Lower lobe of right lung (tissue), 2 donors: ENCODE data around the gene GSTA5. TPM values are rescaled to one million over a fixed set of nuclear protein-coding genes. Genes with fewer than 3 reads are reported as not detected.
"Not testable (repeated sequence)": the region's sequence is repeated elsewhere in the genome, so short reads cannot be mapped to it uniquely, and the experiment has no call there.

Experiments
- ATAC-seq, 2 donors: fragments of 200-7000 bp; cut with Tn5 transposase; one replicate each; pipeline ENCODE4 v1.9.1; 2020 to 2022; ENCODE audit warnings: mild to moderate bottlenecking in 2 of 2, moderate library complexity in 2 of 2
- DNase-seq: peaks from one replicate; pipeline ENCODE4 v3.0.0-alpha.2; 2020
- H3K27ac ChIP-seq: fragments of 200-600 bp; one replicate; pipeline ENCODE4 v1.8.0; 2022
- H3K27me3 ChIP-seq: fragments of 200-600 bp; one replicate; pipeline ENCODE4 v1.8.0; 2022; ENCODE audit warnings: low read depth
- H3K36me3 ChIP-seq: fragments of 200-600 bp; one replicate; pipeline ENCODE4 v1.8.0; 2022; ENCODE audit warnings: mild to moderate bottlenecking
- H3K4me1 ChIP-seq: fragments of 200-600 bp; one replicate; pipeline ENCODE4 v1.8.0; 2022
- H3K4me3 ChIP-seq: fragments of 200-600 bp; one replicate; pipeline ENCODE4 v1.8.0; 2022; ENCODE audit warnings: mild to moderate bottlenecking
- H3K9me3 ChIP-seq: fragments of 200-600 bp; one replicate; pipeline ENCODE4 v1.8.0; 2022
- intact Hi-C: fragments of 100-400 bp; cut with DNase I; formaldehyde crosslinking; loops from one replicate; pipeline ENCODE4 v1.11.0; 2022
- total RNA-seq: library from RNA; stranded (reverse); fragmentation: NEBNext Ultra II Directional; extraction: Animal tissue kit (Norgen Biotek cat#: 25700); gene quantifications from one replicate; pipeline ENCODE4 v1.2.1, GENCODE V29; 2021
- TF ChIP-seq, protein P1 (sequence below): fragments of 200-600 bp; IDR thresholded peaks from one replicate; pipeline ENCODE4 v1.8.0; 2022; ENCODE audit warnings: antibody characterized with exemption, mild to moderate bottlenecking
- donor health status: DM: no; HTN: yes; CAD: no; lungs with severe emphysema.

The GSTA5 gene
- total RNA-seq, 1 donor from 2014 or later = not detected

GRCh38 chr6:52877786-52878185, 37.2 kb upstream of the GSTA5 start:
- Histone ChIP-seq H3K4me3 (no peak overlapping the region), H3K4me1 (peaks cover 6% of the 10 kb centered on the region), H3K36me3 (no peaks in the 10 kb centered on the region), H3K9me3 (no peaks in the 10 kb centered on the region), H3K27me3 (no peaks in the 10 kb centered on the region), H3K27ac (no peak overlapping the region)
- intact Hi-C loops = no loop called here
- TF ChIP-seq, protein P1, sequence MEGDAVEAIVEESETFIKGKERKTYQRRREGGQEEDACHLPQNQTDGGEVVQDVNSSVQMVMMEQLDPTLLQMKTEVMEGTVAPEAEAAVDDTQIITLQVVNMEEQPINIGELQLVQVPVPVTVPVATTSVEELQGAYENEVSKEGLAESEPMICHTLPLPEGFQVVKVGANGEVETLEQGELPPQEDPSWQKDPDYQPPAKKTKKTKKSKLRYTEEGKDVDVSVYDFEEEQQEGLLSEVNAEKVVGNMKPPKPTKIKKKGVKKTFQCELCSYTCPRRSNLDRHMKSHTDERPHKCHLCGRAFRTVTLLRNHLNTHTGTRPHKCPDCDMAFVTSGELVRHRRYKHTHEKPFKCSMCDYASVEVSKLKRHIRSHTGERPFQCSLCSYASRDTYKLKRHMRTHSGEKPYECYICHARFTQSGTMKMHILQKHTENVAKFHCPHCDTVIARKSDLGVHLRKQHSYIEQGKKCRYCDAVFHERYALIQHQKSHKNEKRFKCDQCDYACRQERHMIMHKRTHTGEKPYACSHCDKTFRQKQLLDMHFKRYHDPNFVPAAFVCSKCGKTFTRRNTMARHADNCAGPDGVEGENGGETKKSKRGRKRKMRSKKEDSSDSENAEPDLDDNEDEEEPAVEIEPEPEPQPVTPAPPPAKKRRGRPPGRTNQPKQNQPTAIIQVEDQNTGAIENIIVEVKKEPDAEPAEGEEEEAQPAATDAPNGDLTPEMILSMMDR = no peak
- DNase-seq (no peak), ATAC-seq (no peak)

GRCh38 chr6:52877168-52877567, 36.6 kb upstream of the GSTA5 start:
- Histone ChIP-seq H3K27ac (no peak overlapping the region), H3K4me3 (no peak overlapping the region), H3K9me3 (no peaks in the 10 kb centered on the region), H3K4me1 (peaks cover 6% of the 10 kb centered on the region), H3K36me3 (no peaks in the 10 kb centered on the region), H3K27me3 (no peaks in the 10 kb centered on the region)
- ATAC-seq (no peak), DNase-seq (no peak)
- TF ChIP-seq, protein P1 = no peak
- intact Hi-C loops = no loop called here

DNA sequence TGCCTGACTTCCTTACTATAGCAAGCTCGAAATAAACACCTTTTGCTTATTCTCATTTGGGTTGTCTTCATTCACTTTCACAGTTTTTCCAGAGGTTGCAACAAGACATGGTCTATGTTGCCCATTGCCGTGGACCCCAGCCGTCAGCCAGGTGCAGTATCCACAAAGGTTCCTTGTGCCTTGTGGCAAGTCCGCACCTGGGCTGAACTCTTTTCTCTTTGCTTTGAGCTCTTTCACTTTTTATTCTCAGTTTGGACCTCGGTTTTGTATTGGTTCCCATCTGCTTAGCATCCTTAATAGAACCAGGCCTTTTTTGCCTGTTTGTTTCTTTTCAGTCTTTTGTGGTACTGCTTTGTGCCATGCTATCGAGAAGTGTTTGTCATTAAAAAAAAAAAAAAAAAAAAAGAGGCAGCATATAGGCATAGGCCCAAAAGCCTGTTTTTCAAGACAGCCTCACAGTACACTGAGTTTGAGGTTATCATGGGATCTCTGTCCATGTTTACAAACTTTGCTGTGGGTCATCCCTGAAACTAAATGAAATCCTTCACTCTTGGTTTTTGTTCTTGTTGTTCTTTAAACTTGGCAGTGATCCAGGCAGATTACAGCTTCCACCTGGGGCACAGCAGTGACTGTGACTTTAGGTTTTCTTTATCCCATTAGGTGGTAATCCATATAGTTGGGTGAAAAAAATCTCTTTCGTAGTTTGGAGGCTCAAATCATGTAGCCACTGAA, 35.6 kb upstream of the GSTA5 start:
- H3K27me3 ChIP-seq = no peaks in the 10 kb centered on the region
- TF ChIP-seq, protein P1 = no peak
- H3K4me3 ChIP-seq = no peak overlapping the region
- intact Hi-C loops = no loop called here
- no peaks in the 10 kb centered on the region for H3K36me3 ChIP-seq
- H3K4me1 ChIP-seq = no peaks in the 10 kb centered on the region
- DNase-seq (no peak), ATAC-seq (no peak)
- no peak overlapping the region for H3K27ac ChIP-seq
- no peaks in the 10 kb centered on the region for H3K9me3 ChIP-seq

GRCh38 chr6:52872031-52872430, 31.4 kb upstream of the GSTA5 start:
- ATAC-seq = no peak

GRCh38 chr6:52871621-52872020, 31.0 kb upstream of the GSTA5 start:
- ATAC-seq (no peak), DNase-seq (no peak)
- no peaks in the 10 kb centered on the region for H3K9me3 ChIP-seq
- TF ChIP-seq, protein P1 = no peak
- H3K4me3 ChIP-seq = no peak overlapping the region
- no peaks in the 10 kb centered on the region for H3K4me1 ChIP-seq
- intact Hi-C loops = no loop called here
- no peaks in the 10 kb centered on the region for H3K36me3 ChIP-seq
- H3K27ac ChIP-seq = no peak overlapping the region
- H3K27me3 ChIP-seq = no peaks in the 10 kb centered on the region

More at GRCh38 chr6:52872031-52872430, 31.4 kb upstream of the GSTA5 start:
- Histone ChIP-seq H3K4me1 (no peaks in the 10 kb centered on the region), H3K4me3 (no peak overlapping the region), H3K27me3 (no peaks in the 10 kb centered on the region), H3K9me3 (no peaks in the 10 kb centered on the region), H3K27ac (no peak overlapping the region), H3K36me3 (no peaks in the 10 kb centered on the region)
- no peak for DNase-seq
- intact Hi-C loops = no loop called here
- TF ChIP-seq, protein P1 = no peak

DNA sequence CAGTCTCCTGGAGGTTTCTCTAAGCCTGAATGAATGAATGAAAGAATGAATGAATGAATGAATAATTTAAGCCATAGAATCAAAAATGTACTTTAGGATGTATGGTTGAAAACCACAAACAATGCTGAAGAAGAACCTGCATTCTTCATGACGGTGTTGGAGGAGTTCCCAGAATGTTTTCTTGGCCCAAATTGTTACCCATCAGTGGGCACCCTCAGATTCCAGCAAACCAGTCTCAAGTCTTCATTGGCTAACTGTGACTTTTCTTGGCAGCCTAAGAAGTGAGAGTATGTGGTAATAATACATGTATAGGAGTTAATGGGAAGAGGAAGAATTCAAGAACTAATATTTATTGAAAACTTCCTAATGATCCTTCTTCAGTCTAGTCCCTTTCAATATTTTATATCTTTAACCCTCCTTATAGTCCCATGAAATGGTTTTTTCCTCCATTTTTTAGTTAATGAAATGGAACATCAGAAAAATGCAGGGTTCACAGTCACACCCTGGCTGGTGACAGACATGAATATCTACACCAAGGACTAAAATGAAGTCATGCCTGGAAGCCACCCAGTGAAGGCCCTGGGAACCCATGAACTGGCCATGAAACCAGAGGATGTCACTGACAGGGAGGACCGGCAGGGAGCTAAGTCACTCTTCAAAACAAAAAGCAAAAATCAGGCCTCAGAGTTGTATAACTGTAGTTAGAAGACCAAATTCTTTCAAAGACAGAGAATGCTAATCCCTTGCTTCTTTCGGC, 29.9 kb upstream of the GSTA5 start:
- H3K9me3 ChIP-seq, H3K4me1 ChIP-seq, ATAC-seq, H3K36me3 ChIP-seq, H3K27me3 ChIP-seq, H3K4me3 ChIP-seq, H3K27ac ChIP-seq, DNase-seq, intact Hi-C loops: not testable (repeated sequence)

DNA sequence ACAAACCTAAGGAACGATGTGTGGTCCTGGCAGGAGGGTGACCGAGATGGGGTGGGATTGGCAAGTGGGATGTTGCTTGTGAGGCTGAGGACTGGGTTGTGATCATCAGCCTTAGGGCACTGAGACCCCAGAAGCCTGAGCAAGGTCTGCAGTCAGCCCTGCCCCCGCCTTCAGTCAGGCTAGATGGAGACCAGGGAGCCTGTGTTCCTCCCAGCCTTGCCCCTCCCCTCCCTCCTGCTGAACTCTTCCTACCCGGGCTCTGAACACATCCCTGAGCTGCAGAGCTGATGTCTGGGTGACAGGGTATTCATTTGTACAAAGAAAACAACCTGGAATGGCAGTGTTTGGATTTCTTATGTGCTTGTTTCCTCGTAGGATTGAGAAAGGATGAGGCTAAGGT, 28.3 kb upstream of the GSTA5 start:
- H3K4me1 ChIP-seq, ATAC-seq, H3K27ac ChIP-seq, H3K36me3 ChIP-seq, H3K4me3 ChIP-seq, H3K9me3 ChIP-seq, intact Hi-C loops, DNase-seq, H3K27me3 ChIP-seq: not testable (repeated sequence)
